Peyer's patch (tissue), 4 donors: ENCODE measurements around the gene TRIM15.

Experiments
- POLR2A ChIP-seq, 2 donors: fragments of 450-650 bp; IDR thresholded peaks; one replicate each; pipeline ENCODE4 v1.5.1; 2017; ENCODE audit warnings: antibody characterized with exemption in 2 of 2, mild to moderate bottlenecking in 2 of 2, moderate library complexity in 2 of 2
- TF ChIP-seq, protein P1 (sequence below), 6 experiments: fragments of 450-650 bp in 4 of 6; fragments of 200-600 bp in 2 of 6; sonication (generic) in 1 of 6; IDR thresholded peaks; one replicate each; pipeline ENCODE4 v1.5.1; 2017 to 2019; ENCODE audit warnings: antibody characterized with exemption in 6 of 6, mild to moderate bottlenecking in 3 of 6, moderate library complexity in 1 of 6

DNA sequence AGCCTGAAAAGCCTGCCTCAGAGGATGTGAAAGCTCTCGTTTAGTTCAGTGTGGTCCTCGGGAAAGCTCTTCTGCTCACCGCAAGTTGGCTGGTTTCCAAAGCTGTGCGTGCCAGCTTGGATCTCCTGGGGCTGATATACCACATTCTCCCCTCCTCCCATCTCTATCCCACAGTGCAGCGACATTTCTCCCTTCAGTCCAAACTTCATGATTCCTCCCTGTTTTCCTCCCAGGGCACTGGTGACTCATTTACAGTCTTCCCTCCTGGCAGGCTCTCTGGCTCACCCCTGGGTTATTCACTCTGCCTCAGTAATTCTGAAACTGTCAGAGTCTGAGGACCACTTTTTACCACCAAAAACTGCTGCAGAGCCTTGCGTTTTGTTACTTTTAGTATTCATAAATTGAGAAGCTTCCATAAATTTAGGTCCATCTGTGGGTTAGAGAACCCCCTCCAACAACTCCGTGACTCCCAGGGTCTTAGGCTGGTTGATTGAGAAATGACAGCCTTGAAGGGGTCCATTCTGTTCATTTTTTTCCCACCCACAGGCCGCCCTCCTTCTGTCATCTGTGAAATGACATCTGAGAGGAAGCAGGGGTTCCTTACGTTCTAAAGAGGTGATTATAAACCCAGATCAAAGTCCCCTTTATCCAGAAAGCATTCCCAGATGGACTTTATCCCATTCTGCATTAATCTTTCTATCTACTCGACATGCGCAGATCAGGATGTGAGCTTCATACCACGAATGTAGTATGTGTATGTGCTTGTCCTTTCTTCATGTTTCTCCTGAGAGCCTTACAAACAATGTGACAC, 8.4 kb upstream of the TRIM15 start:
- TF ChIP-seq, protein P1, sequence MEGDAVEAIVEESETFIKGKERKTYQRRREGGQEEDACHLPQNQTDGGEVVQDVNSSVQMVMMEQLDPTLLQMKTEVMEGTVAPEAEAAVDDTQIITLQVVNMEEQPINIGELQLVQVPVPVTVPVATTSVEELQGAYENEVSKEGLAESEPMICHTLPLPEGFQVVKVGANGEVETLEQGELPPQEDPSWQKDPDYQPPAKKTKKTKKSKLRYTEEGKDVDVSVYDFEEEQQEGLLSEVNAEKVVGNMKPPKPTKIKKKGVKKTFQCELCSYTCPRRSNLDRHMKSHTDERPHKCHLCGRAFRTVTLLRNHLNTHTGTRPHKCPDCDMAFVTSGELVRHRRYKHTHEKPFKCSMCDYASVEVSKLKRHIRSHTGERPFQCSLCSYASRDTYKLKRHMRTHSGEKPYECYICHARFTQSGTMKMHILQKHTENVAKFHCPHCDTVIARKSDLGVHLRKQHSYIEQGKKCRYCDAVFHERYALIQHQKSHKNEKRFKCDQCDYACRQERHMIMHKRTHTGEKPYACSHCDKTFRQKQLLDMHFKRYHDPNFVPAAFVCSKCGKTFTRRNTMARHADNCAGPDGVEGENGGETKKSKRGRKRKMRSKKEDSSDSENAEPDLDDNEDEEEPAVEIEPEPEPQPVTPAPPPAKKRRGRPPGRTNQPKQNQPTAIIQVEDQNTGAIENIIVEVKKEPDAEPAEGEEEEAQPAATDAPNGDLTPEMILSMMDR (IDR thresholded peaks at IDR 0.05), result peak in 3 of 6 experiments; percentile 39 to 61 (median 46)
- peak in 1 of 2 donors; percentile 63 for TF ChIP-seq POLR2A (IDR thresholded peaks at IDR 0.05)
